ENCODE measurements around the gene SVIL. TPM values are rescaled to one million over a fixed set of nuclear protein-coding genes. Genes with fewer than 3 reads are reported as not detected.
"Not testable (repeated sequence)": the region's sequence is repeated elsewhere in the genome, so short reads cannot be mapped to it uniquely, and the experiment has no call there.

SVIL gene
- total RNA-seq, 1 donor from 2014 or later, result 118 TPM

DNA sequence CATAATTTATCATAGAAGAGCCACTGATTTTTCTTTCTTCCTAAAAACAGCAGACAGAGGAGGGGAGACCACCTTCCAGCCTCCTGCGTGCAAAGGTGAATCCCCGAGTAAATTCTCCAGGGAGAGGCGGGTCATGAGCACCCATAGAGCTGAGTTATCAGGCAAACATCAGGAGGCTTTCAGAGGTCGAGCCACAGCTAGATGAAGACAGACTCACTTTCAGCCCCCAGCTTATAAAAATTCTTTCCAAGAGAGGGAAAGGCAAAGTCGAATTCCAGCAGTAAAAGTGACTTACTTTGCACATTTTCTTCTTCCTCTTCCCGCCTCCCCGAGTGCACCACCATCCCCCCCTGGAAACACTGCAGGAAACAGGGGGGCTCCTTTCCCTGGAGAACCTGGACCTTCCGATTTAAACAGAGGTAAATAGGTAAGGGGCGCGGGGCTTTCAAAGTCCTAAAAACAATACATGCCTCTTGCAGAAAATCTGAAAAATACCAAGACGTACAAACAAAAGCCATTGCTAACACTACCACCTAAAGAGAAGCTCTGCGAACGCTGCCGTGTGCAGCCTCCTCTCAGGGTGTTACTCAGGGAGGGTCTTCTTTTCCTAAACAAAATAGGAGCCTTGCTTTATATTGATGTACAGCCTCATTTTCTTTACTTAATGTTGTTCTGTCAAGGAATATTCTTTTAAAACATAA is 163.8 kb downstream of the SVIL start:
- no peaks in the 10 kb centered on the region for H3K9me3 ChIP-seq
- intact Hi-C loops (cut with DNase I), result no loop called here
- H3K27me3 ChIP-seq (ENCODE audit: low read depth), result no peaks in the 10 kb centered on the region
- DNase-seq, result no peak
- no peak for TF ChIP-seq CTCF (IDR thresholded peaks at IDR 0.05)
- no peak overlapping the region for H3K27ac ChIP-seq
- no peak for ATAC-seq
- no peaks in the 10 kb centered on the region for H3K4me1 ChIP-seq
- peaks cover 98% of the 10 kb centered on the region for H3K36me3 ChIP-seq
- H3K4me3 ChIP-seq, result no peak overlapping the region

DNA sequence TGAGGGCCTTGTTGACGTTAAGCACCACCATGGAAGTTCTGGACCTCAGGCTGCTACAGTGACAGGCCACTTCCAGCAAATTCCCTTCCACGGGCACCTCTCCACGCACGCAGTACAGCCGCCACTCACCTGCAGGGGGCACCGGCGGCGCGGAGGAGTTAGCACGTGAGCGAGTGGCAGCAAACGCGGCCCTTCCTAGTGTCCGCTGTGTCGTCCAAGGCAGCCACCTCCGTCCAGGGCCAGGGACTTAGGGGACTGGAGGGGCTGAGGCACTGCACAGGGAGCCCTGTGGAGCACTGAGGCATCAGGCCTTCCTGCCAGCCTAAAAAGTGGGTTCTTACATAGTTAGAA is 164.4 kb downstream of the SVIL start:
- DNase-seq, result no peak
- Histone ChIP-seq H3K27ac (no peak overlapping the region), H3K9me3 (no peaks in the 10 kb centered on the region), H3K4me1 (no peaks in the 10 kb centered on the region), H3K4me3 (no peak overlapping the region), H3K27me3 (ENCODE audit: low read depth) (no peaks in the 10 kb centered on the region), H3K36me3 (peaks cover 95% of the 10 kb centered on the region)
- intact Hi-C loops (cut with DNase I), result no loop called here
- TF ChIP-seq CTCF (IDR thresholded peaks at IDR 0.05), result no peak
- ATAC-seq, result peak in 1 of 2 donors; percentile 6

GRCh38 chr10:29469481-29470354 is 165.1 kb downstream of the SVIL start:
- peak in 1 of 2 donors; percentile 12 for ATAC-seq

DNA sequence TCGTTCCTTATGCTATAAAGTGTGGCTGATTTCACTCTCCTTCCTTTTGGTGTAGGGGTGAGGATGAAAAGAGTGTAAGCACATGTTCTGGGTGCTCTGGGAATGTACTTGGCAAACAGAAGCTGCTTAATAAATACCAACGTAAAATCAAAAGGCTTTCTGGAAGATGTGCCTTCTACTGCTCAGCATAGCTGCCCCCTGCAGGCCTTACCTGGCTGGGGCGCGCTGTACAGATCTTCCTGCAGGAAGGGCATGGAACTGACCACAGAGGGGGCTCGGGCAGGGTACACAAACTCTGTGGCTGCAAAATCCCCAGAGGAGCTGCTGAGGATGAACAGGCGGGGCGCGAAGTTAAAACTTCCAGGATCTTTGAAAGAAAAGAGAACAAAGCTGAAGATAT is 169.4 kb downstream of the SVIL start:
- H3K4me1 ChIP-seq, result no peaks in the 10 kb centered on the region
- DNase-seq, result no peak
- no peak overlapping the region for H3K27ac ChIP-seq
- H3K9me3 ChIP-seq, result peaks cover 3% of the 10 kb centered on the region
- H3K36me3 ChIP-seq, result peaks cover 97% of the 10 kb centered on the region
- no peak overlapping the region for H3K4me3 ChIP-seq
- ATAC-seq, result no peak
- TF ChIP-seq CTCF (IDR thresholded peaks at IDR 0.05), result no peak
- intact Hi-C loops (cut with DNase I), result no loop called here
- H3K27me3 ChIP-seq (ENCODE audit: low read depth), result no peaks in the 10 kb centered on the region

More at GRCh38 chr10:29469481-29470354, 165.1 kb downstream of the SVIL start:
- Histone ChIP-seq H3K27me3 (ENCODE audit: low read depth) (no peaks in the 10 kb centered on the region), H3K27ac (no peak overlapping the region), H3K36me3 (peaks cover 95% of the 10 kb centered on the region), H3K4me1 (no peaks in the 10 kb centered on the region), H3K9me3 (no peaks in the 10 kb centered on the region), H3K4me3 (no peak overlapping the region)
- TF ChIP-seq CTCF (IDR thresholded peaks at IDR 0.05), result no peak
- no peak for DNase-seq
- intact Hi-C loops (cut with DNase I), result no loop called here

DNA sequence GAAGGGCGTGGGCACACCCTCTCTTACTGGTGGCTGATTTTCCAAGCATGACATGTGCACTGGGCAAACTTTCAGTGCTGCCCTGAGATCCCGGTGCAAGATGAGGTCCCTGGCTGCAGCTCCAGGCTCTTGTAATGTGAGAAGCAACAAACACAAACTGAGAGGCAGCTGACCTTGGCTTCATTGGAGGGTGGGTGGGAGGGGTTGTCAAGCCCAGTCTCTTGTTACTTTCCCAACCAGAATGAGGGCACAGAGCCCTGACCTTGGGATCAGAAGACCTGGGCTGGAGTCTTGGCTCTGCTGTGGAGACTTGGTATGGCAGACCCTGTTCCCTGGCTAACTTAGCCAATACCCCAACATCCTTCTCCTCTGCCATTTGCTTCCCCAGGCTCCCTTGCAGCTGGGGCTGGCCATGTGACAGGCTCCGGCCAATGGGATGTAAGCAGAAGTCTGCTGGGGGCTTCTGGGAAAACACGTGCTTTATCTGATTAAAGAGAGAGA is 170.1 kb downstream of the SVIL start:
- H3K27ac ChIP-seq; intact Hi-C loops (cut with DNase I); ATAC-seq; DNase-seq; H3K9me3 ChIP-seq; H3K4me3 ChIP-seq; H3K4me1 ChIP-seq; H3K27me3 ChIP-seq (ENCODE audit: low read depth): not testable (repeated sequence)
- H3K36me3 ChIP-seq, result peaks cover 97% of the 10 kb centered on the region

DNA sequence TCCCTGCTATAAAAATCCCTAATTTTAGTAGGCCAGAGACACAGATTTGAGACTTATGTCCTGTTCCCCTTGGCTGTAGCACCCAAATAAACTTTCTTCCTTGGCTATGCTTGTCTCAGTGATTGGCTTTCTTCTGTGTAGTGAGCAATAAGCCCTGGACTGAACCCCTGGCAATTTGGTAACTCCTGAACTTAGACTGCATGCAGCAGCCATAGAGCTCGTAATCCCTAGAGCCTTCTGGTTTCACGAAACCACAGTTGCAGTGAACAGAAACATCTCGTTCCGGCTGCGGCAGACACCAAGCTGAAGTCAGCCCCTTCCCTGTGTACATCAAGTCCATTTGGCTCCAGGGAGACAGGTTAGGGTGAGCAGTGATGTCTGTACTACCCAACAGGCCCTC is 173.7 kb downstream of the SVIL start:
- peaks cover 4% of the 10 kb centered on the region for H3K9me3 ChIP-seq
- TF ChIP-seq CTCF (IDR thresholded peaks at IDR 0.05), result no peak
- no peaks in the 10 kb centered on the region for H3K4me1 ChIP-seq
- peaks cover 92% of the 10 kb centered on the region for H3K36me3 ChIP-seq
- H3K27me3 ChIP-seq (ENCODE audit: low read depth), result no peaks in the 10 kb centered on the region
- no peak for DNase-seq
- no peak for ATAC-seq
- no peak overlapping the region for H3K4me3 ChIP-seq
- no peak overlapping the region for H3K27ac ChIP-seq
- intact Hi-C loops (cut with DNase I), result no loop called here

DNA sequence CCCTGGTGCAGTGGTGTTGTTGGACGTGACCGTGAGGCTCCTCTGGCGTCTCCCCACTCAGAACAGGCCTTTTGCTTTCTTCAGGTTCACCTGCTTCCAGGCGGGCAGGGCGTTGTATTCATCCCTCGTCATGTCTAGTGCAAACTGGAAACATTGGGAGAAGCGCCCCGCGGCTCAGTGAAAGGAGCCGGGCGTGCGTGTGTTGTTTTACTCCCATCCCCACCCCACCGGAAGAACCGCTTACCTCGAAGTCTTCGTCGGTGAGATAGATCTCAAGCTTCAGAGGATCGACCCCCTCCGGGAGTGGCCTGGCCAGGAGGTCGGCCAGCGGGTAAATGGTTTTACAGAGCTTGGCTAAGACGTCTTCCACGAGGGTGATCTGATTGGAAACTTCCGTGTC is 176.6 kb downstream of the SVIL start:
- peaks cover 78% of the 10 kb centered on the region for H3K36me3 ChIP-seq
- ATAC-seq; H3K27me3 ChIP-seq (ENCODE audit: low read depth); H3K9me3 ChIP-seq; H3K27ac ChIP-seq; H3K4me1 ChIP-seq; H3K4me3 ChIP-seq; DNase-seq; intact Hi-C loops (cut with DNase I): not testable (repeated sequence)

All from lower lobe of right lung (tissue), 2 donors.